HFFc6 (cell line): ENCODE results near the gene MINPP1. TPM values are rescaled to one million over a fixed set of nuclear protein-coding genes. Genes with fewer than 3 reads are reported as not detected.
A peak's percentile ranks its signal among the peaks of the same experiment; 100 is the strongest.

Experiments
- DNase-seq: peaks from one replicate; pipeline ENCODE4 v3.0.0-alpha.2; 2018
- H3K27ac Mint-ChIP-seq: 2 replicates; pipeline ENCODE4 v1.8.0; 2020; ENCODE audit warnings: mild to moderate bottlenecking, mixed read lengths
- H3K27me3 Mint-ChIP-seq: 2 replicates; pipeline ENCODE4 v1.8.0; 2021; ENCODE audit warnings: mild to moderate bottlenecking, moderate library complexity, mixed read lengths; ENCODE audit not compliant: insufficient read depth
- H3K36me3 Mint-ChIP-seq: 2 replicates; pipeline ENCODE4 v1.8.0; 2021; ENCODE audit warnings: low read depth, mixed read lengths
- H3K4me1 Mint-ChIP-seq: 2 replicates; pipeline ENCODE4 v1.8.0; 2020; ENCODE audit warnings: low read depth, mixed read lengths
- H3K4me3 Mint-ChIP-seq: 2 replicates; pipeline ENCODE4 v1.8.0; 2020; ENCODE audit warnings: mild to moderate bottlenecking, moderate library complexity, mixed read lengths
- H3K9me3 Mint-ChIP-seq: 2 replicates; pipeline ENCODE4 v1.8.0; 2020; ENCODE audit warnings: mild to moderate bottlenecking, mixed read lengths
- CTCF ChIP-seq: fragments of 200-600 bp; sonication (generic); IDR thresholded peaks from 2 replicates; pipeline ENCODE4 v1.5.0; 2021; ENCODE audit warnings: antibody characterized with exemption, mild to moderate bottlenecking
- total RNA-seq, 6 experiments: library from RNA; stranded (reverse); fragmentation: NEBNext Ultra II Directional; extraction: Animal tissue kit (Norgen Biotek cat#: 25700); gene quantifications; 2 replicates in 1 of 6; 3 replicates in 5 of 6; pipeline ENCODE4 v1.2.3, GENCODE V29; 2021

Gene MINPP1
- total RNA-seq, 6 experiments from 2014 or later = 32.5 to 41.4 (median 37.0) TPM

- no peak for TF ChIP-seq CTCF
- DNase-seq = no peak
- Mint-ChIP-seq H3K9me3 (peaks cover 15% of the 10 kb centered on the region), H3K4me3 (no peak overlapping the region), H3K27me3 (peaks cover 1% of the 10 kb centered on the region; the same call in 1 of the 2 replicates), H3K36me3 (peaks cover 42% of the 10 kb centered on the region), H3K4me1 (peaks cover 94% of the 10 kb centered on the region), H3K27ac (peak overlapping the region; percentile 18; the same call in 1 of the 2 replicates)
Measured at GRCh38 chr10:87544721-87545120, 40.0 kb downstream of the MINPP1 start.

- Mint-ChIP-seq H3K4me1 (peaks cover 94% of the 10 kb centered on the region), H3K27me3 (peaks cover 1% of the 10 kb centered on the region; the same call in 1 of the 2 replicates), H3K9me3 (peaks cover 15% of the 10 kb centered on the region), H3K4me3 (peak overlapping the region; percentile 49; the same call in 1 of the 2 replicates), H3K27ac (peak overlapping the region; percentile 95), H3K36me3 (peaks cover 39% of the 10 kb centered on the region)
- DNase-seq = no peak
- TF ChIP-seq CTCF = no peak
Measured at GRCh38 chr10:87545783-87546182, 41.1 kb downstream of the MINPP1 start.

GRCh38 chr10:87546210-87546609 lies 41.5 kb downstream of the MINPP1 start:
- Mint-ChIP-seq H3K27me3 (peaks cover 1% of the 10 kb centered on the region; the same call in 1 of the 2 replicates), H3K4me1 (peaks cover 94% of the 10 kb centered on the region), H3K36me3 (peaks cover 39% of the 10 kb centered on the region), H3K9me3 (peaks cover 15% of the 10 kb centered on the region), H3K27ac (peak overlapping the region; percentile 95), H3K4me3 (peak overlapping the region; percentile 67)
- peak; percentile 75 for DNase-seq
- TF ChIP-seq CTCF = no peak

- Mint-ChIP-seq H3K36me3 (peaks cover 32% of the 10 kb centered on the region), H3K9me3 (peaks cover 8% of the 10 kb centered on the region), H3K27ac (peak overlapping the region; percentile 95), H3K4me3 (peak overlapping the region; percentile 11; the same call in 1 of the 2 replicates), H3K27me3 (no peaks in the 10 kb centered on the region), H3K4me1 (peaks cover 94% of the 10 kb centered on the region)
- DNase-seq = peak; percentile 37
- TF ChIP-seq CTCF = no peak
Measured at GRCh38 chr10:87546971-87547413, 42.3 kb downstream of the MINPP1 start.

- H3K4me3 Mint-ChIP-seq = peak overlapping the region; percentile 85
- peaks cover 5% of the 10 kb centered on the region for H3K9me3 Mint-ChIP-seq
- H3K36me3 Mint-ChIP-seq = peaks cover 30% of the 10 kb centered on the region
- H3K4me1 Mint-ChIP-seq = peaks cover 94% of the 10 kb centered on the region
- no peak for TF ChIP-seq CTCF
- DNase-seq = peak; percentile 89
- H3K27ac Mint-ChIP-seq = peak overlapping the region; percentile 95
- no peaks in the 10 kb centered on the region for H3K27me3 Mint-ChIP-seq
Measured at GRCh38 chr10:87547734-87548311, 43.1 kb downstream of the MINPP1 start.
